A549 (cell line): ENCODE results near the gene ARHGAP32. TPM values are rescaled to one million over a fixed set of nuclear protein-coding genes. Genes with fewer than 3 reads are reported as not detected.

Experiments used
- ATAC-seq, 2 experiments: fragments of 200-7000 bp in 1 of 2; fragments of >200 bp in 1 of 2; cut with Nextera tagmentation in 1 of 2; cut with Tn5 transposase in 1 of 2; 3 replicates each; pipeline versions ENCODE4 v1.8.0 to v1.9.1; 2018 to 2020; ENCODE audit warnings: mild to moderate bottlenecking in 1 of 2, moderate library complexity in 1 of 2
- CTCF ChIA-PET: fragments of 300-600 bp; sonication (Branson Sonifier 250); formaldehyde crosslinking; extraction: SDS; loops from one replicate; lab custom pipeline; 2021; ENCODE audit warnings: antibody characterized with exemption, inconsistent platforms; lab: Yijun Ruan, JAX
- POLR2A ChIA-PET: fragments of 350-600 bp; formaldehyde crosslinking; extraction: SDS; loops from one replicate; lab custom pipeline; 2021; ENCODE audit warnings: antibody characterized with exemption, inconsistent platforms; lab: Yijun Ruan, JAX
- DNase-seq, 2 experiments: peaks; one replicate each; pipeline versions ENCODE4 v3.0.0 to v3.0.0-alpha.2; 2011 to 2016; ENCODE audit warnings: low read depth in 1 of 2, low spot score in 1 of 2
- FAIRE-seq: peaks from 2 replicates; lab custom pipeline; 2011; peaks lifted over from hg19 to GRCh38; lab: Jason Lieb, UNC
- H3K27ac ChIP-seq, 2 experiments: fragments of >200 bp; sonication (Bioruptor Twin); formaldehyde crosslinking; 3 replicates each; pipeline ENCODE4 v1.5.1; 2016 to 2017
- H3K4me1 ChIP-seq: fragments of >200 bp; sonication (Bioruptor Twin); formaldehyde crosslinking; 3 replicates; pipeline ENCODE4 v1.6.1; 2016
- H3K4me2 ChIP-seq: fragments of >200 bp; sonication (Bioruptor Twin); formaldehyde crosslinking; 3 replicates; pipeline ENCODE4 v1.6.1; 2016
- H3K4me3 ChIP-seq: fragments of >200 bp; sonication (Bioruptor Twin); formaldehyde crosslinking; 3 replicates; pipeline ENCODE4 v1.5.1; 2016
- H3K9me3 ChIP-seq: fragments of >200 bp; sonication (Bioruptor Twin); formaldehyde crosslinking; 3 replicates; pipeline ENCODE4 v1.6.1; 2016
- BHLHE40 ChIP-seq: IDR thresholded peaks from 2 replicates; pipeline ENCODE4 v1.6.1; 2012; ENCODE audit warnings: low read depth, low read length, inconsistent platforms
- CBX8 ChIP-seq: fragments of 200-600 bp; sonication (generic); IDR thresholded peaks from 2 replicates; pipeline ENCODE4 v1.6.1; 2016
- CEBPB ChIP-seq, 2 experiments: fragments of >200 bp in 1 of 2; sonication (Bioruptor Twin) in 1 of 2; formaldehyde crosslinking in 1 of 2; IDR thresholded peaks; 2 replicates each; pipeline ENCODE4 v1.6.1; 2012 to 2016
- CHD2 ChIP-seq: fragments of 150-350 bp; IDR thresholded peaks from 2 replicates; pipeline ENCODE4 v1.6.1; 2014; ENCODE audit warnings: low read length; ENCODE audit not compliant: partially characterized antibody
- CHD4 ChIP-seq: fragments of 200-600 bp; sonication (generic); IDR thresholded peaks from 2 replicates; pipeline ENCODE4 v1.6.1; 2016; ENCODE audit warnings: antibody characterized with exemption, mild to moderate bottlenecking, borderline replicate concordance
- EHMT2 ChIP-seq: fragments of 200-600 bp; sonication (generic); IDR thresholded peaks from 2 replicates; pipeline ENCODE4 v1.6.1; 2016; ENCODE audit warnings: antibody characterized with exemption, low read depth, mild to moderate bottlenecking, moderate library complexity
- GATA3 ChIP-seq: IDR thresholded peaks from 2 replicates; pipeline ENCODE4 v1.6.1; 2012; ENCODE audit warnings: borderline replicate concordance
- HDAC2 ChIP-seq: fragments of 200-600 bp; sonication (generic); IDR thresholded peaks from 2 replicates; pipeline ENCODE4 v1.6.1; 2016
- HOXA7 ChIP-seq: fragments of 250-450 bp; sonication (Bioruptor Pico); IDR thresholded peaks from 2 replicates; pipeline ENCODE4 v1.5.0; 2020; ENCODE audit warnings: mild to moderate bottlenecking, moderate library complexity
- HOXB5 ChIP-seq: fragments of 250-450 bp; sonication (Bioruptor Pico); IDR thresholded peaks from 2 replicates; pipeline ENCODE4 v1.5.0; 2020; ENCODE audit warnings: mild to moderate bottlenecking, moderate library complexity
- KDM1A ChIP-seq: fragments of 200-600 bp; sonication (generic); IDR thresholded peaks from 2 replicates; pipeline ENCODE4 v1.6.1; 2016; ENCODE audit warnings: low read depth, mild to moderate bottlenecking
- MAFK ChIP-seq: fragments of 450-650 bp; IDR thresholded peaks from 2 replicates; pipeline ENCODE4 v1.6.1; 2014; ENCODE audit not compliant: partially characterized antibody
- NR3C1 ChIP-seq: fragments of >200 bp; sonication (Bioruptor Twin); formaldehyde crosslinking; IDR thresholded peaks from 3 replicates; pipeline ENCODE4 v1.6.1; 2017
- PHF8 ChIP-seq: fragments of 200-600 bp; sonication (generic); IDR thresholded peaks from 2 replicates; pipeline ENCODE4 v1.6.1; 2016; ENCODE audit warnings: low read depth, mild to moderate bottlenecking, antibody characterized with exemption, moderate library complexity, borderline replicate concordance
- POLR2AphosphoS2 ChIP-seq: conservative IDR thresholded peaks from 2 replicates; pipeline ENCODE4 v1.6.1; 2012; ENCODE audit warnings: low read length, improper control_type of control experiment, inconsistent platforms
- RAD21 ChIP-seq, 2 experiments: fragments of >200 bp in 1 of 2; sonication (Bioruptor Twin) in 1 of 2; formaldehyde crosslinking in 1 of 2; IDR thresholded peaks in 1 of 2; conservative IDR thresholded peaks in 1 of 2; 2 replicates in 1 of 2; 3 replicates in 1 of 2; pipeline ENCODE4 v1.6.1; 2012 to 2018; ENCODE audit warnings: inconsistent platforms in 1 of 2
- SREBF2 ChIP-seq: fragments of 450-650 bp; IDR thresholded peaks from 2 replicates; pipeline ENCODE4 v1.6.1; 2014; ENCODE audit warnings: mild to moderate bottlenecking, moderate library complexity
- WGBS: methylation state at CpG from one replicate; pipeline ENCODE4 v1.1.6; 2017; ENCODE audit errors: missing lambda C conversion rate; 5-methylcytosine and 5-hydroxymethylcytosine counted together
- polyA plus RNA-seq, 4 experiments: library from polyadenylated mRNA; depleted of rRNA in 3 of 4; stranded (reverse); fragments of >200 nt; fragmentation: RNase III in 1 of 4; extraction: RNeasy Plus Mini Kit Qiagen cat#74134 plus additional on column Dnase treatment in 1 of 4; gene quantifications; 2 replicates in 3 of 4; 3 replicates in 1 of 4; pipeline ENCODE4 v1.2.3, GENCODE V29; 2011 to 2017
- TF ChIP-seq, protein P1 (sequence below): IDR thresholded peaks from 2 replicates; pipeline ENCODE4 v1.6.1; 2012; ENCODE audit warnings: low read depth, borderline replicate concordance
- TF ChIP-seq, protein P2 (sequence below): fragments of >200 bp; sonication (Bioruptor Twin); formaldehyde crosslinking; IDR thresholded peaks from 3 replicates; pipeline ENCODE4 v1.5.1; 2016
- TF ChIP-seq, protein P3 (sequence below): fragments of >200 bp; sonication (Bioruptor Twin); formaldehyde crosslinking; IDR thresholded peaks from 2 replicates; pipeline ENCODE4 v1.6.1; 2016
- TF ChIP-seq, protein P4 (sequence below): fragments of 200-600 bp; sonication (generic); IDR thresholded peaks from 2 replicates; pipeline ENCODE4 v1.6.1; 2016; ENCODE audit warnings: antibody characterized with exemption, mild to moderate bottlenecking, moderate library complexity

The ARHGAP32 gene
- polyA plus RNA-seq, 2 of the 4 experiments (the other 2 are of a cell fraction) = 4.4 to 9.0 TPM

DNA sequence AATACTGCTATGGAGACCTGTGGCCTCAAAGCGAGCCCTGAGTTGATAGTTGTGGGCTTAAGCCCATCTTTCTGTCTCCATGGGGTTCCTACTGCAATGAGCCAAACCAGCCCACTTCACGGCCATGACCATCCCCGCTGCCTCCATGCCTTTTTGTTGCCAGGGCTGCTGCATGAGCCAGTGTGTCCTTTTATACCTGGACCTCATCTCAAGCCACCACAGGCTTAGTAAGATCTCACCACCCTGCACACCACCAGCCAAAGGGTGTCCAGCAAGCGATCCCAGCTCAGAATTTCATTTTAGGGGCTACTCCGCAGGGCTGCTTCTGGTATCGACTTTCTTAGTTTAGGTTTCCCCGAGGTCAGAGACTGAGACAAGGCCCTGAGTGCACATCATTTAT is 257.8 kb downstream of the ARHGAP32 start:
- Histone ChIP-seq H3K27ac (no peak overlapping the region), H3K9me3 (no peaks in the 10 kb centered on the region), H3K4me3 (no peak overlapping the region), H3K4me2 (no peak overlapping the region), H3K4me1 (no peaks in the 10 kb centered on the region)
- 62% methylated on average over 7 of the region's 7 CpGs for WGBS
- no peak for ATAC-seq
- TF ChIP-seq RAD21 (conservative IDR thresholded peaks at IDR 0.05 in 1 of 2, IDR thresholded peaks at IDR 0.05 in 1 of 2) (no peak), KDM1A (no peak), SREBF2 (no peak), MAFK (no peak), BHLHE40 (no peak), HOXA7 (no peak), HOXB5 (CRISPR knock-in tag) (no peak), HDAC2 (no peak), NR3C1 (no peak), GATA3 (no peak)
- TF ChIP-seq, protein P1, sequence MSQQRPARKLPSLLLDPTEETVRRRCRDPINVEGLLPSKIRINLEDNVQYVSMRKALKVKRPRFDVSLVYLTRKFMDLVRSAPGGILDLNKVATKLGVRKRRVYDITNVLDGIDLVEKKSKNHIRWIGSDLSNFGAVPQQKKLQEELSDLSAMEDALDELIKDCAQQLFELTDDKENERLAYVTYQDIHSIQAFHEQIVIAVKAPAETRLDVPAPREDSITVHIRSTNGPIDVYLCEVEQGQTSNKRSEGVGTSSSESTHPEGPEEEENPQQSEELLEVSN = no peak
- TF ChIP-seq, protein P2, sequence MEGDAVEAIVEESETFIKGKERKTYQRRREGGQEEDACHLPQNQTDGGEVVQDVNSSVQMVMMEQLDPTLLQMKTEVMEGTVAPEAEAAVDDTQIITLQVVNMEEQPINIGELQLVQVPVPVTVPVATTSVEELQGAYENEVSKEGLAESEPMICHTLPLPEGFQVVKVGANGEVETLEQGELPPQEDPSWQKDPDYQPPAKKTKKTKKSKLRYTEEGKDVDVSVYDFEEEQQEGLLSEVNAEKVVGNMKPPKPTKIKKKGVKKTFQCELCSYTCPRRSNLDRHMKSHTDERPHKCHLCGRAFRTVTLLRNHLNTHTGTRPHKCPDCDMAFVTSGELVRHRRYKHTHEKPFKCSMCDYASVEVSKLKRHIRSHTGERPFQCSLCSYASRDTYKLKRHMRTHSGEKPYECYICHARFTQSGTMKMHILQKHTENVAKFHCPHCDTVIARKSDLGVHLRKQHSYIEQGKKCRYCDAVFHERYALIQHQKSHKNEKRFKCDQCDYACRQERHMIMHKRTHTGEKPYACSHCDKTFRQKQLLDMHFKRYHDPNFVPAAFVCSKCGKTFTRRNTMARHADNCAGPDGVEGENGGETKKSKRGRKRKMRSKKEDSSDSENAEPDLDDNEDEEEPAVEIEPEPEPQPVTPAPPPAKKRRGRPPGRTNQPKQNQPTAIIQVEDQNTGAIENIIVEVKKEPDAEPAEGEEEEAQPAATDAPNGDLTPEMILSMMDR = no peak
- TF ChIP-seq, protein P3, sequence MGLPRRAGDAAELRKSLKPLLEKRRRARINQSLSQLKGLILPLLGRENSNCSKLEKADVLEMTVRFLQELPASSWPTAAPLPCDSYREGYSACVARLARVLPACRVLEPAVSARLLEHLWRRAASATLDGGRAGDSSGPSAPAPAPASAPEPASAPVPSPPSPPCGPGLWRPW = no peak
- POLR2A ChIA-PET = no interaction called here
- CTCF ChIA-PET = interaction anchor here (1.0 to 3.4 kb wide), 5 partner anchors 13 to 50 kb away, joined by 3 to 13 read pairs (median 3); no protein-coding TSS in a partner anchor
- DNase-seq = no peak
- FAIRE-seq = no peak

DNA sequence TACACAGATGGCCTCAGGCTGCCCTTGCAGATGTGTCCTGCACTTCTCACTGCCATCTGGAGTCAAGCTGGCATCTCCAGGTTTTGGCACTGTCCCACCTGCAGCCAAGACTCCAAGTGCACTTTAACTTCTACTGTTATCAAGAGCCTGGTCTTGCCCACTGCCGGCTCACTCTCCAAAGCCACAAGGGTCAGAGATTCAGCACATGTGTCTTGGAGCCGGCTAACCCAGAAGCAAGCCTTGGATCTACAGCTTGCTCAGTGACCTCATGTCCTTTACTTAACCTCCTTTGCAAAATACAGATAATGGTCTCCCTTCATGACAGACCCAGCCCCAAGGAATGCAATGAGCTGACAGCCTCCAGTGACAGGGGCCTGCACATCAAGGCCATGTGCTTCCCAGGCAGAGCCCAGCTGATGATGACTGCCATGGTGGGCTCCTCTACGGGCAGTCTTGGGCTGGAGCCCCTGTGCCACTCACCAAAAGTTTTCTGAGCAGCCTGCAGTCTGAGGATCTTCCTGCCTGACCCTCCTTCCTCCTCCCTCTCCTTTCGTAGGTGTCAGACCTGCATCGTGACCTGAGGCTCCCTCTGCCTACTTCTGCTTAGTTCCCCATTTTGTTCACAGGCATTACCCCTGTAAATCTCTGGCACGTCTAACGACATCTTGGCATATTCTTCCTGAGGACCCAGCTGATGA is 258.5 kb downstream of the ARHGAP32 start:
- FAIRE-seq (no peak), ATAC-seq (no peak), DNase-seq (no peak)
- Histone ChIP-seq H3K4me1 (no peaks in the 10 kb centered on the region), H3K27ac (no peak overlapping the region), H3K4me2 (no peak overlapping the region), H3K9me3 (no peaks in the 10 kb centered on the region), H3K4me3 (no peak overlapping the region)
- POLR2A ChIA-PET = no interaction called here
- CTCF ChIA-PET = interaction anchor here (1.0 to 3.4 kb wide), 5 partner anchors 13 to 49 kb away, joined by 3 to 13 read pairs (median 6); no protein-coding TSS in a partner anchor
- 72% methylated on average over 7 of the region's 7 CpGs for WGBS
- TF ChIP-seq CBX8 (no peak), CHD2 (no peak), PHF8 (no peak), CEBPB (IDR thresholded peaks at IDR 0.05) (no peak), EHMT2 (no peak), HOXB5 (CRISPR knock-in tag) (no peak), CHD4 (no peak), POLR2AphosphoS2 (no peak), HDAC2 (no peak)
- TF ChIP-seq, protein P4, sequence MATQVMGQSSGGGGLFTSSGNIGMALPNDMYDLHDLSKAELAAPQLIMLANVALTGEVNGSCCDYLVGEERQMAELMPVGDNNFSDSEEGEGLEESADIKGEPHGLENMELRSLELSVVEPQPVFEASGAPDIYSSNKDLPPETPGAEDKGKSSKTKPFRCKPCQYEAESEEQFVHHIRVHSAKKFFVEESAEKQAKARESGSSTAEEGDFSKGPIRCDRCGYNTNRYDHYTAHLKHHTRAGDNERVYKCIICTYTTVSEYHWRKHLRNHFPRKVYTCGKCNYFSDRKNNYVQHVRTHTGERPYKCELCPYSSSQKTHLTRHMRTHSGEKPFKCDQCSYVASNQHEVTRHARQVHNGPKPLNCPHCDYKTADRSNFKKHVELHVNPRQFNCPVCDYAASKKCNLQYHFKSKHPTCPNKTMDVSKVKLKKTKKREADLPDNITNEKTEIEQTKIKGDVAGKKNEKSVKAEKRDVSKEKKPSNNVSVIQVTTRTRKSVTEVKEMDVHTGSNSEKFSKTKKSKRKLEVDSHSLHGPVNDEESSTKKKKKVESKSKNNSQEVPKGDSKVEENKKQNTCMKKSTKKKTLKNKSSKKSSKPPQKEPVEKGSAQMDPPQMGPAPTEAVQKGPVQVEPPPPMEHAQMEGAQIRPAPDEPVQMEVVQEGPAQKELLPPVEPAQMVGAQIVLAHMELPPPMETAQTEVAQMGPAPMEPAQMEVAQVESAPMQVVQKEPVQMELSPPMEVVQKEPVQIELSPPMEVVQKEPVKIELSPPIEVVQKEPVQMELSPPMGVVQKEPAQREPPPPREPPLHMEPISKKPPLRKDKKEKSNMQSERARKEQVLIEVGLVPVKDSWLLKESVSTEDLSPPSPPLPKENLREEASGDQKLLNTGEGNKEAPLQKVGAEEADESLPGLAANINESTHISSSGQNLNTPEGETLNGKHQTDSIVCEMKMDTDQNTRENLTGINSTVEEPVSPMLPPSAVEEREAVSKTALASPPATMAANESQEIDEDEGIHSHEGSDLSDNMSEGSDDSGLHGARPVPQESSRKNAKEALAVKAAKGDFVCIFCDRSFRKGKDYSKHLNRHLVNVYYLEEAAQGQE = no peak
- TF ChIP-seq, all 56 proteins: peak for 0
